Measurements from ENCODE around the gene RPL38.
A peak's percentile ranks its signal among the peaks of the same experiment; 100 is the strongest.

The RPL38 gene

DNA sequence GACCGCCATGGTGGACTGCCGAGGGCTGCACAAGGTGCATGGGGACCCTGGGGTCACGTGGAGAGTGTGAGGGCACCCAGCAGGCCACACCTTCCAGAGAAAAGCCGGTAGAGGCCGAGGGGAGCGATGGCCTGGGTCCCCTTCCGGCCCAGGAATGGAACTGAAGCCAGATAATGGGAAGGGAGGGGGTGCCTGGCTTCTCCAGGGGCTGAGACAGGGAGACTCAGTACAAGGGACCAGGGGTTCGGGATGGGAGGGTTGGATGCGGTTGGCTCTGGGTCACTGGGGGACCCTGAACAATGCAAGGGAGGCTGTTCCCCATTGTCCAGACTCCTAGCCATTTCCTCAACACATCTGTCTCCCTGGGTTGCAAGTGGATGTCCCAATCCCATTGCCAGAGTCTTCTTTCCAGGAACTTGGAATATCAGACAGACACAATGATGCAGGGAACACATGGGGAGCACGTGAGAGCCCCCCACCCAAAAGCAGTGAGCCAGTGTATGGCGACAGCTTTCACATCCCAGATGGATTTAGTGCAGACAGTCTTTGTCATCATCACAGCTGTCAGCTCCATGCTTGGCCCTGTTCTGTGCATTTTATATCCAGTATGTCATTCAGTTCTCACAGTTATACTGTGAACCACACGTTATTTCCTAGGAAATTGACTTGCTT, 47.0 kb downstream of the RPL38 start:
- H3K27ac ChIP-seq: no peak overlapping the region
- H3K27me3 ChIP-seq: peaks cover 0 to 8% (median 0%) of the 10 kb centered on the region in 11 experiments; a peak in 1 of 22 replicates
- peaks cover 0 to 14% (median 0%) of the 10 kb centered on the region in 11 experiments; a peak in 4 of 22 replicates for H4K20me1 ChIP-seq
- no peak for TF ChIP-seq Cebpa-rat (IDR thresholded peaks at IDR 0.05)
- peaks cover 12 to 38% (median 29%) of the 10 kb centered on the region in 10 experiments for H3K4me1 ChIP-seq
- H3K9me3 ChIP-seq (replicated peaks in 1 of 11): peaks cover 0 to 14% (median 8%) of the 10 kb centered on the region in 11 experiments; a peak in 15 of 22 replicates
- peaks cover 0 to 39% (median 7%) of the 10 kb centered on the region in 11 experiments; a peak in 12 of 22 replicates for H3K36me3 ChIP-seq
- H3K4me2 ChIP-seq: peak overlapping the region in 9 of 11 experiments; percentile 7 to 79 (median 73); a peak in 15 of 22 replicates
- H3K4me3 ChIP-seq: no peak overlapping the region
- H3K9ac ChIP-seq: peak overlapping the region in 4 of 11 experiments; percentile 10 to 60 (median 32); a peak in 4 of 22 replicates

DNA sequence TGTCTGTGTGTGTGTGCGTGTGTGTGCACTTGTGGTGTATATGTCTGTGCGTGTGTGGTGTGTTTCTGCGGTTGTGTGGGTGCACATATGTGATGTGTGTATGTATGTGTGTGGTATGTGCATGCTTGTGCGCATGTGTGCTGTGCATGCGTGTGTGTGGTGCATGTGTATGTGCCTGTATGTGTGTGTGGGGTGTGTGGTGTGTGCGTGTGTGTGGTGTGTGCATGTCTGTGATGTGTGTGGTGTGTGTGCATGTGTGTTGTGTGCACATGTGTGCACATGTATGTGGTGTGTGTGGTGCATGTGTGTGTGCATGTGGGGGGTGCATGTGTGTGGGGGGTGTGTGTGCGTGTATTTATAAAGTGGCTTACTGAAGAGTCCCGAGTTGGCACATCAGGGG, 47.6 kb downstream of the RPL38 start:
- TF ChIP-seq Cebpa-rat (IDR thresholded peaks at IDR 0.05): no peak

GRCh38 chr17:74251569-74251968, 48.1 kb downstream of the RPL38 start:
- peaks cover 0 to 8% (median 0%) of the 10 kb centered on the region in 11 experiments; a peak in 1 of 22 replicates for H3K27me3 ChIP-seq
- H3K4me2 ChIP-seq: no peak overlapping the region
- H3K4me1 ChIP-seq: peaks cover under 1 to 33% (median 25%) of the 10 kb centered on the region in 10 experiments
- H3K36me3 ChIP-seq: peaks cover 0 to 38% (median 7%) of the 10 kb centered on the region in 11 experiments; a peak in 12 of 22 replicates
- H3K9me3 ChIP-seq (replicated peaks in 1 of 11): peaks cover 0 to 8% (median 4%) of the 10 kb centered on the region in 11 experiments; a peak in 13 of 22 replicates
- peaks cover 0 to 14% (median 0%) of the 10 kb centered on the region in 11 experiments; a peak in 4 of 22 replicates for H4K20me1 ChIP-seq
- H3K27ac ChIP-seq: no peak overlapping the region
- no peak for TF ChIP-seq Cebpa-rat (IDR thresholded peaks at IDR 0.05)
- H3K4me3 ChIP-seq: no peak overlapping the region
- H3K9ac ChIP-seq: no peak overlapping the region; a peak in 1 of 22 replicates

More for the DNA sequence above, 47.6 kb downstream of the RPL38 start:
- H3K4me1 ChIP-seq: peaks cover 6 to 35% (median 27%) of the 10 kb centered on the region in 10 experiments
- peaks cover 0 to 13% (median 8%) of the 10 kb centered on the region in 11 experiments; a peak in 15 of 22 replicates for H3K9me3 ChIP-seq (replicated peaks in 1 of 11)
- peak overlapping the region in 1 of 11 experiments; percentile 79; a peak in 1 of 22 replicates for H3K4me2 ChIP-seq
- peaks cover 0 to 40% (median 7%) of the 10 kb centered on the region in 11 experiments; a peak in 12 of 22 replicates for H3K36me3 ChIP-seq
- H3K27me3 ChIP-seq: peaks cover 0 to 8% (median 0%) of the 10 kb centered on the region in 11 experiments; a peak in 1 of 22 replicates
- no peak overlapping the region for H3K9ac ChIP-seq
- peaks cover 0 to 14% (median 0%) of the 10 kb centered on the region in 11 experiments; a peak in 4 of 22 replicates for H4K20me1 ChIP-seq
- no peak overlapping the region for H3K4me3 ChIP-seq
- H3K27ac ChIP-seq: no peak overlapping the region

GRCh38 chr17:74252211-74252610, 48.7 kb downstream of the RPL38 start:
- Histone ChIP-seq H3K9me3 (replicated peaks in 1 of 11) (peaks cover 0 to 2% (median 0%) of the 10 kb centered on the region in 11 experiments; a peak in 2 of 22 replicates), H3K4me1 (peaks cover 0 to 33% (median 25%) of the 10 kb centered on the region in 10 experiments; a peak in 16 of 20 replicates), H3K27me3 (peaks cover 0 to 8% (median 0%) of the 10 kb centered on the region in 11 experiments; a peak in 1 of 22 replicates), H3K4me3 (no peak overlapping the region), H3K4me2 (no peak overlapping the region), H4K20me1 (peaks cover 0 to 14% (median 0%) of the 10 kb centered on the region in 11 experiments; a peak in 4 of 22 replicates), H3K36me3 (peaks cover 0 to 34% (median 7%) of the 10 kb centered on the region in 11 experiments; a peak in 11 of 22 replicates), H3K9ac (peak overlapping the region in 1 of 11 experiments; percentile 7; a peak in 1 of 22 replicates), H3K27ac (no peak overlapping the region)
- TF ChIP-seq Cebpa-rat (IDR thresholded peaks at IDR 0.05): no peak

DNA sequence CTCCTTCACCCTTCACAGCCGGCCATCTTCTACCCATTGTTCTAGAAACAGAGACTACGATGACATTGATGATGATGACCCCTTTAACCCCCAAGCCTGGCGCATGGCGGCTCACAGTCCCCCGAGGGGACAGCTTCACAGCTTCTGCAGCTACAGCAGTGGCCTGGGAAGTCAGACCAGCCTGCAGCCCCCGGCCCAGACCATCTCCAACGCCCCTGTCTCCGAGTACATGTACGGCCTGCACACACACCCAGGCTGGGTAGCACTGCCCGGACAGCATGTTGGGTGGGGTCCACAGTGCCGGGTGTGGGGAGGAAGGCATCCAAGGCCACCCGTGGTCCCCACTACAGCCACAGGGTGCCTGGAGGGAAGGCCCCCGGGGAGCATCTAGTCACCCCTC, 49.6 kb downstream of the RPL38 start:
- Histone ChIP-seq H3K4me2 (peak overlapping the region in 5 of 11 experiments; percentile 2 to 32 (median 26); a peak in 7 of 22 replicates), H3K36me3 (peaks cover 0 to 34% (median 7%) of the 10 kb centered on the region in 11 experiments; a peak in 10 of 22 replicates), H4K20me1 (peaks cover 0 to 14% (median 0%) of the 10 kb centered on the region in 11 experiments; a peak in 4 of 22 replicates), H3K4me1 (peaks cover 0 to 33% (median 25%) of the 10 kb centered on the region in 10 experiments; a peak in 16 of 20 replicates), H3K4me3 (no peak overlapping the region), H3K27ac (no peak overlapping the region), H3K9me3 (replicated peaks in 1 of 11) (no peaks in the 10 kb centered on the region), H3K9ac (no peak overlapping the region), H3K27me3 (peaks cover 0 to 8% (median 0%) of the 10 kb centered on the region in 11 experiments; a peak in 1 of 22 replicates)
- no peak for TF ChIP-seq Cebpa-rat (IDR thresholded peaks at IDR 0.05)

- H3K36me3 ChIP-seq: peaks cover 0 to 28% (median 7%) of the 10 kb centered on the region in 11 experiments; a peak in 10 of 22 replicates
- peaks cover 0 to 36% (median 24%) of the 10 kb centered on the region in 10 experiments; a peak in 14 of 20 replicates for H3K4me1 ChIP-seq
- TF ChIP-seq Cebpa-rat (IDR thresholded peaks at IDR 0.05): no peak
- no peaks in the 10 kb centered on the region for H3K27me3 ChIP-seq
- H3K4me3 ChIP-seq: no peak overlapping the region
- no peak overlapping the region for H3K9ac ChIP-seq
- H3K4me2 ChIP-seq: no peak overlapping the region
- no peaks in the 10 kb centered on the region for H3K9me3 ChIP-seq (replicated peaks in 1 of 11)
- peaks cover 0 to 12% (median 0%) of the 10 kb centered on the region in 11 experiments; a peak in 2 of 22 replicates for H4K20me1 ChIP-seq
- H3K27ac ChIP-seq: no peak overlapping the region
These were observed 53.8 kb downstream of the RPL38 start for GRCh38 chr17:74257311-74257710.

- Histone ChIP-seq H3K27me3 (no peaks in the 10 kb centered on the region), H3K9ac (peak overlapping the region in 5 of 11 experiments; percentile 1 to 37 (median 25); a peak in 6 of 22 replicates), H3K27ac (no peak overlapping the region), H3K9me3 (replicated peaks in 1 of 11) (no peaks in the 10 kb centered on the region), H3K4me2 (peak overlapping the region in 8 of 11 experiments; percentile 34 to 76 (median 62); a peak in 16 of 22 replicates), H3K4me3 (no peak overlapping the region), H3K36me3 (peaks cover 0 to 8% (median 0%) of the 10 kb centered on the region in 11 experiments; a peak in 3 of 22 replicates), H4K20me1 (peaks cover 0 to 12% (median 0%) of the 10 kb centered on the region in 11 experiments; a peak in 2 of 22 replicates), H3K4me1 (peaks cover 0 to 30% (median 20%) of the 10 kb centered on the region in 10 experiments; a peak in 14 of 20 replicates)
- no peak for TF ChIP-seq Cebpa-rat (IDR thresholded peaks at IDR 0.05)
These were observed 56.4 kb downstream of the RPL38 start for GRCh38 chr17:74259667-74260524.

All from BLaER1 treated with 17β-estradiol and CSF1 and Interleukin-3, amounts not matched to agents 10 nM and 100 nM (cell line).